Measurements from ENCODE around the gene HOXC13.

HOXC13 gene

GRCh38 chr12:53974084-53975063, 35.7 kb downstream of the HOXC13 start, which contains the start of gene HOTAIR:
HOTAIR (minus strand) TSS chr12:53974954.
- Histone ChIP-seq H3K27ac (ENCODE audit: low read depth, low read length) (no peak within 1 kb of the TSS), H3K9ac (ENCODE audit: low read depth, low read length) (no peak within 1 kb of the TSS), H3K27me3 (ENCODE audit: insufficient read depth, low read length) (peaks cover 100% of the 10 kb centered on the region), H3K36me3 (ENCODE audit: insufficient read depth, low read length) (no peaks in the 10 kb centered on the region), H3K4me1 (ENCODE audit: insufficient read depth, low read length) (no peaks in the 10 kb centered on the region; the same call in 1 of the 2 replicates), H3K9me3 (ENCODE audit: insufficient read depth, low read depth, low read length) (no peaks in the 10 kb centered on the region), H3K4me3 (ENCODE audit: low read length) (no peak within 1 kb of the TSS)
- WGBS = 8% methylated on average over 60 of the region's 63 CpGs

- Histone ChIP-seq H3K4me1 (ENCODE audit: insufficient read depth, low read length) (no peaks in the 10 kb centered on the region; the same call in 1 of the 2 replicates), H3K27ac (ENCODE audit: low read depth, low read length) (no peak overlapping the region), H3K9ac (ENCODE audit: low read depth, low read length) (no peak overlapping the region), H3K36me3 (ENCODE audit: insufficient read depth, low read length) (no peaks in the 10 kb centered on the region), H3K4me3 (ENCODE audit: low read length) (no peak overlapping the region), H3K9me3 (ENCODE audit: insufficient read depth, low read depth, low read length) (no peaks in the 10 kb centered on the region), H3K27me3 (ENCODE audit: insufficient read depth, low read length) (peaks cover 100% of the 10 kb centered on the region)
- WGBS = 5% methylated on average over 25 of the region's 25 CpGs
Observed at GRCh38 chr12:53975064-53975471, 36.4 kb downstream of the HOXC13 start.

- Histone ChIP-seq H3K4me1 (ENCODE audit: insufficient read depth, low read length) (no peaks in the 10 kb centered on the region; the same call in 1 of the 2 replicates), H3K27me3 (ENCODE audit: insufficient read depth, low read length) (peaks cover 100% of the 10 kb centered on the region)
- 13% methylated on average over 31 of the region's 31 CpGs for WGBS
Observed at GRCh38 chr12:53975479-53976152, 37.0 kb downstream of the HOXC13 start.

GRCh38 chr12:53976172-53976822, 37.7 kb downstream of the HOXC13 start:
- no peak overlapping the region for H3K27ac ChIP-seq (ENCODE audit: low read depth, low read length)

More at GRCh38 chr12:53975479-53976152, 37.0 kb downstream of the HOXC13 start:
- Histone ChIP-seq H3K27ac (ENCODE audit: low read depth, low read length) (no peak overlapping the region), H3K9me3 (ENCODE audit: insufficient read depth, low read depth, low read length) (no peaks in the 10 kb centered on the region), H3K4me3 (ENCODE audit: low read length) (no peak overlapping the region), H3K36me3 (ENCODE audit: insufficient read depth, low read length) (no peaks in the 10 kb centered on the region), H3K9ac (ENCODE audit: low read depth, low read length) (no peak overlapping the region)

GRCh38 chr12:53976823-53977595, 38.4 kb downstream of the HOXC13 start:
- peaks cover 100% of the 10 kb centered on the region for H3K27me3 ChIP-seq (ENCODE audit: insufficient read depth, low read length)
- no peaks in the 10 kb centered on the region; the same call in 1 of the 2 replicates for H3K4me1 ChIP-seq (ENCODE audit: insufficient read depth, low read length)
- no peaks in the 10 kb centered on the region for H3K36me3 ChIP-seq (ENCODE audit: insufficient read depth, low read length)
- no peak overlapping the region for H3K4me3 ChIP-seq (ENCODE audit: low read length)
- WGBS = 25% methylated on average over 6 of the region's 9 CpGs
- H3K27ac ChIP-seq (ENCODE audit: low read depth, low read length) = no peak overlapping the region
- H3K9ac ChIP-seq (ENCODE audit: low read depth, low read length) = no peak overlapping the region
- H3K9me3 ChIP-seq (ENCODE audit: insufficient read depth, low read depth, low read length) = no peaks in the 10 kb centered on the region

More at GRCh38 chr12:53976172-53976822, 37.7 kb downstream of the HOXC13 start:
- Histone ChIP-seq H3K27me3 (ENCODE audit: insufficient read depth, low read length) (peaks cover 100% of the 10 kb centered on the region), H3K9ac (ENCODE audit: low read depth, low read length) (no peak overlapping the region), H3K9me3 (ENCODE audit: insufficient read depth, low read depth, low read length) (no peaks in the 10 kb centered on the region), H3K4me3 (ENCODE audit: low read length) (no peak overlapping the region), H3K4me1 (ENCODE audit: insufficient read depth, low read length) (no peaks in the 10 kb centered on the region; the same call in 1 of the 2 replicates), H3K36me3 (ENCODE audit: insufficient read depth, low read length) (no peaks in the 10 kb centered on the region)
- 19% methylated on average over 17 of the region's 21 CpGs for WGBS

GRCh38 chr12:53977596-53978445, 39.2 kb downstream of the HOXC13 start:
- 25% methylated on average over 11 of the region's 11 CpGs for WGBS
- Histone ChIP-seq H3K4me3 (ENCODE audit: low read length) (no peak overlapping the region), H3K27ac (ENCODE audit: low read depth, low read length) (no peak overlapping the region)

GRCh38 chr12:53978477-53979356, 40.1 kb downstream of the HOXC13 start:
- Histone ChIP-seq H3K4me3 (ENCODE audit: low read length) (no peak overlapping the region), H3K27me3 (ENCODE audit: insufficient read depth, low read length) (peaks cover 100% of the 10 kb centered on the region), H3K27ac (ENCODE audit: low read depth, low read length) (no peak overlapping the region), H3K9ac (ENCODE audit: low read depth, low read length) (no peak overlapping the region), H3K4me1 (ENCODE audit: insufficient read depth, low read length) (no peaks in the 10 kb centered on the region; the same call in 1 of the 2 replicates), H3K36me3 (ENCODE audit: insufficient read depth, low read length) (no peaks in the 10 kb centered on the region), H3K9me3 (ENCODE audit: insufficient read depth, low read depth, low read length) (no peaks in the 10 kb centered on the region)
- 26% methylated on average over 13 of the region's 15 CpGs for WGBS

More at GRCh38 chr12:53977596-53978445, 39.2 kb downstream of the HOXC13 start:
- H3K9ac ChIP-seq (ENCODE audit: low read depth, low read length) = no peak overlapping the region
- no peaks in the 10 kb centered on the region for H3K36me3 ChIP-seq (ENCODE audit: insufficient read depth, low read length)
- H3K4me1 ChIP-seq (ENCODE audit: insufficient read depth, low read length) = no peaks in the 10 kb centered on the region; the same call in 1 of the 2 replicates
- H3K27me3 ChIP-seq (ENCODE audit: insufficient read depth, low read length) = peaks cover 100% of the 10 kb centered on the region
- H3K9me3 ChIP-seq (ENCODE audit: insufficient read depth, low read depth, low read length) = no peaks in the 10 kb centered on the region

GRCh38 chr12:53980104-53980801, 41.6 kb downstream of the HOXC13 start:
- Histone ChIP-seq H3K27me3 (ENCODE audit: insufficient read depth, low read length) (peaks cover 100% of the 10 kb centered on the region), H3K27ac (ENCODE audit: low read depth, low read length) (no peak overlapping the region), H3K36me3 (ENCODE audit: insufficient read depth, low read length) (no peaks in the 10 kb centered on the region), H3K4me3 (ENCODE audit: low read length) (no peak overlapping the region), H3K4me1 (ENCODE audit: insufficient read depth, low read length) (no peaks in the 10 kb centered on the region; the same call in 1 of the 2 replicates), H3K9ac (ENCODE audit: low read depth, low read length) (no peak overlapping the region), H3K9me3 (ENCODE audit: insufficient read depth, low read depth, low read length) (no peaks in the 10 kb centered on the region)
- WGBS = 25% methylated on average over 7 of the region's 7 CpGs
